Neural progenitor cell (in vitro differentiated cells): ENCODE results near the gene CMTM8. TPM values are rescaled to one million over a fixed set of nuclear protein-coding genes. Genes with fewer than 3 reads are reported as not detected.

Experiments
- DNase-seq: peaks from one replicate; pipeline ENCODE4 v3.0.0-alpha.2; 2016; ENCODE audit warnings: low spot score
- H2AFZ ChIP-seq: fragments of 200-600 bp; sonication (generic); replicated peaks from 2 replicates; pipeline ENCODE4 v1.6.1; 2016; ENCODE audit warnings: antibody characterized with exemption
- H3F3A ChIP-seq: fragments of 200-600 bp; sonication (generic); 2 replicates; pipeline ENCODE4 v1.6.1; 2016; ENCODE audit warnings: antibody characterized with exemption, low read depth
- H3K27ac ChIP-seq: fragments of 200-600 bp; sonication (generic); 2 replicates; pipeline ENCODE4 v1.5.1; 2016; ENCODE audit warnings: mild to moderate bottlenecking
- H3K27me3 ChIP-seq: fragments of 200-600 bp; sonication (generic); 2 replicates; pipeline ENCODE4 v1.6.1; 2016; ENCODE audit warnings: mild to moderate bottlenecking, moderate library complexity
- H3K36me3 ChIP-seq: fragments of 200-600 bp; sonication (generic); 2 replicates; pipeline ENCODE4 v1.5.1; 2016
- H3K4me1 ChIP-seq: fragments of 200-600 bp; sonication (generic); 2 replicates; pipeline ENCODE4 v1.6.1; 2016; ENCODE audit warnings: mixed run types
- H3K4me2 ChIP-seq: fragments of 200-600 bp; sonication (generic); 2 replicates; pipeline ENCODE4 v1.6.1; 2016
- H3K4me3 ChIP-seq: fragments of 200-600 bp; sonication (generic); 2 replicates; pipeline ENCODE4 v1.5.1; 2016
- H3K79me2 ChIP-seq: fragments of 200-600 bp; sonication (generic); 2 replicates; pipeline ENCODE4 v1.6.1; 2016; ENCODE audit warnings: low read depth
- H3K9ac ChIP-seq: fragments of 200-600 bp; sonication (generic); 2 replicates; pipeline ENCODE4 v1.6.1; 2016
- H3K9me3 ChIP-seq: fragments of 200-600 bp; sonication (generic); 2 replicates; pipeline ENCODE4 v1.5.1; 2016; ENCODE audit warnings: low read depth
- H4K20me1 ChIP-seq: fragments of 200-600 bp; sonication (generic); 2 replicates; pipeline ENCODE4 v1.6.1; 2016; ENCODE audit warnings: low read depth
- H3K27ac Mint-ChIP-seq: 3 replicates; pipeline ENCODE4 v1.8.0; 2021; ENCODE audit warnings: mixed read lengths
- H3K27me3 Mint-ChIP-seq: 2 replicates; pipeline ENCODE4 v1.8.0; 2022; ENCODE audit warnings: low read depth, mild to moderate bottlenecking, inconsistent platforms, moderate library complexity, mixed read lengths; ENCODE audit not compliant: insufficient read depth
- H3K36me3 Mint-ChIP-seq: 3 replicates; pipeline ENCODE4 v1.8.0; 2021; ENCODE audit warnings: mixed read lengths
- H3K4me1 Mint-ChIP-seq: 3 replicates; pipeline ENCODE4 v1.8.0; 2021; ENCODE audit warnings: mixed read lengths
- H3K4me3 Mint-ChIP-seq: 3 replicates; pipeline ENCODE4 v1.8.0; 2021; ENCODE audit warnings: mild to moderate bottlenecking, moderate library complexity, mixed read lengths
- H3K9me3 Mint-ChIP-seq: 3 replicates; pipeline ENCODE4 v1.8.0; 2020; ENCODE audit warnings: mixed read lengths
- EZH2 ChIP-seq: fragments of 200-600 bp; sonication (generic); IDR thresholded peaks from 2 replicates; pipeline ENCODE4 v1.6.1; 2017; ENCODE audit warnings: antibody characterized with exemption, mild to moderate bottlenecking, moderate library complexity
- EZH2phosphoT487 ChIP-seq: fragments of 200-600 bp; sonication (generic); IDR thresholded peaks from 2 replicates; pipeline ENCODE4 v1.6.1; 2017; ENCODE audit warnings: antibody characterized with exemption
- total RNA-seq: library from RNA; depleted of rRNA; stranded (reverse); fragments of >200 nt; gene quantifications from 2 replicates; pipeline ENCODE4 v1.2.3, GENCODE V29; 2015; ENCODE audit warnings: low replicate concordance
- TF ChIP-seq, protein P1 (sequence below): fragments of 200-600 bp; sonication (generic); IDR thresholded peaks from 2 replicates; pipeline ENCODE4 v1.5.1; 2017; ENCODE audit warnings: antibody characterized with exemption, mild to moderate bottlenecking

CMTM8 gene
- total RNA-seq, 1 donor from 2014 or later, result 2.1 TPM

GRCh38 chr3:32371461-32372212 is 133.2 kb downstream of the CMTM8 start:
- Histone ChIP-seq H3K9me3 (no peaks in the 10 kb centered on the region), H3K36me3 (no peaks in the 10 kb centered on the region), H3K9ac (no peak overlapping the region), H2AFZ (no peak overlapping the region), H3F3A (no peaks in the 10 kb centered on the region), H3K27ac (no peak overlapping the region), H3K4me3 (no peak overlapping the region), H3K79me2 (no peaks in the 10 kb centered on the region), H3K4me2 (no peak overlapping the region), H4K20me1 (no peaks in the 10 kb centered on the region), H3K27me3 (no peaks in the 10 kb centered on the region), H3K4me1 (peaks cover 3% of the 10 kb centered on the region)
- TF ChIP-seq, protein P1, sequence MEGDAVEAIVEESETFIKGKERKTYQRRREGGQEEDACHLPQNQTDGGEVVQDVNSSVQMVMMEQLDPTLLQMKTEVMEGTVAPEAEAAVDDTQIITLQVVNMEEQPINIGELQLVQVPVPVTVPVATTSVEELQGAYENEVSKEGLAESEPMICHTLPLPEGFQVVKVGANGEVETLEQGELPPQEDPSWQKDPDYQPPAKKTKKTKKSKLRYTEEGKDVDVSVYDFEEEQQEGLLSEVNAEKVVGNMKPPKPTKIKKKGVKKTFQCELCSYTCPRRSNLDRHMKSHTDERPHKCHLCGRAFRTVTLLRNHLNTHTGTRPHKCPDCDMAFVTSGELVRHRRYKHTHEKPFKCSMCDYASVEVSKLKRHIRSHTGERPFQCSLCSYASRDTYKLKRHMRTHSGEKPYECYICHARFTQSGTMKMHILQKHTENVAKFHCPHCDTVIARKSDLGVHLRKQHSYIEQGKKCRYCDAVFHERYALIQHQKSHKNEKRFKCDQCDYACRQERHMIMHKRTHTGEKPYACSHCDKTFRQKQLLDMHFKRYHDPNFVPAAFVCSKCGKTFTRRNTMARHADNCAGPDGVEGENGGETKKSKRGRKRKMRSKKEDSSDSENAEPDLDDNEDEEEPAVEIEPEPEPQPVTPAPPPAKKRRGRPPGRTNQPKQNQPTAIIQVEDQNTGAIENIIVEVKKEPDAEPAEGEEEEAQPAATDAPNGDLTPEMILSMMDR, result no peak
- no peak for TF ChIP-seq EZH2
- no peak for TF ChIP-seq EZH2phosphoT487
- H3K4me3 Mint-ChIP-seq, result no peak overlapping the region
- H3K4me1 Mint-ChIP-seq, result peaks cover 12% of the 10 kb centered on the region
- H3K27ac Mint-ChIP-seq, result no peak overlapping the region
- no peaks in the 10 kb centered on the region for H3K36me3 Mint-ChIP-seq
- no peak for DNase-seq
- H3K9me3 Mint-ChIP-seq, result no peaks in the 10 kb centered on the region
- H3K27me3 Mint-ChIP-seq, result peaks cover 13% of the 10 kb centered on the region

GRCh38 chr3:32372213-32372490 is 133.7 kb downstream of the CMTM8 start:
- DNase-seq, result no peak
- TF ChIP-seq EZH2phosphoT487 (no peak), EZH2 (no peak)
- TF ChIP-seq, protein P1, result no peak
- Histone ChIP-seq H4K20me1 (no peaks in the 10 kb centered on the region), H3K9me3 (no peaks in the 10 kb centered on the region), H2AFZ (no peak overlapping the region), H3K27me3 (no peaks in the 10 kb centered on the region), H3K9ac (no peak overlapping the region), H3F3A (no peaks in the 10 kb centered on the region), H3K79me2 (no peaks in the 10 kb centered on the region), H3K36me3 (no peaks in the 10 kb centered on the region), H3K27ac (no peak overlapping the region), H3K4me1 (peaks cover under 1% of the 10 kb centered on the region), H3K4me3 (no peak overlapping the region), H3K4me2 (no peak overlapping the region)
- no peaks in the 10 kb centered on the region for H3K9me3 Mint-ChIP-seq
- peaks cover 11% of the 10 kb centered on the region for H3K27me3 Mint-ChIP-seq
- H3K36me3 Mint-ChIP-seq, result no peaks in the 10 kb centered on the region
- no peak overlapping the region for H3K27ac Mint-ChIP-seq
- no peak overlapping the region for H3K4me3 Mint-ChIP-seq
- peaks cover 10% of the 10 kb centered on the region for H3K4me1 Mint-ChIP-seq

DNA sequence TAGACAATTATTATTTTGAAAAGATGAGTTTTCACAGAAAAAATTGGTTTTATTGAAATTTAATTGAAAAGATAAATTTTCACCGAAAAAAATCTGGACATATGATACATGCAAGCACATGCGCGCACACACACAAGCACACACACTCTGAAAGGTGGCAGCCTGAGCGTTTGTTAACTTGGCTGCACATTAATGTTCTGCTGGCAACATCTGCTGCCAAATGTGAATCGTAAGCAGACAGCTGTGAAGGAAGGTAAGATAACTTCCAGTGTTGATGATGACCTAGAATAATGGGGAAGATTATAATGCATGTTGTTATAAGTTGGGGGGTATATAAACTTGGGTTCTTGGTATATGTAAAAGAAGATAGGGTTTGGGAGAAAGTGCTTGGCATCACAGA is 134.8 kb downstream of the CMTM8 start:
- no peak overlapping the region for H3K27ac ChIP-seq
- H3K36me3 ChIP-seq, result no peaks in the 10 kb centered on the region
- no peaks in the 10 kb centered on the region for H3K36me3 Mint-ChIP-seq
- H3K9me3 Mint-ChIP-seq, result no peaks in the 10 kb centered on the region
- no peak overlapping the region for H2AFZ ChIP-seq
- no peak overlapping the region for H3K4me3 ChIP-seq
- H3F3A ChIP-seq, result no peaks in the 10 kb centered on the region
- TF ChIP-seq EZH2phosphoT487 (no peak), EZH2 (no peak)
- TF ChIP-seq, protein P1, result no peak
- no peak overlapping the region for H3K4me2 ChIP-seq
- H3K27me3 ChIP-seq, result no peaks in the 10 kb centered on the region
- H3K4me1 Mint-ChIP-seq, result peaks cover 16% of the 10 kb centered on the region
- no peak overlapping the region for H3K27ac Mint-ChIP-seq
- H3K9ac ChIP-seq, result no peak overlapping the region
- no peaks in the 10 kb centered on the region for H3K9me3 ChIP-seq
- no peak overlapping the region for H3K4me3 Mint-ChIP-seq
- DNase-seq, result no peak
- H3K27me3 Mint-ChIP-seq, result peaks cover 6% of the 10 kb centered on the region
- H3K79me2 ChIP-seq, result no peaks in the 10 kb centered on the region
- H4K20me1 ChIP-seq, result no peaks in the 10 kb centered on the region
- no peaks in the 10 kb centered on the region for H3K4me1 ChIP-seq
